Mesothelial cell of epicardium (in vitro differentiated cells): ENCODE data around the gene GPD1L. TPM values are rescaled to one million over a fixed set of nuclear protein-coding genes. Genes with fewer than 3 reads are reported as not detected.
A peak's percentile ranks its signal among the peaks of the same experiment; 100 is the strongest.

Source experiments
- DNase-seq, 2 experiments: peaks; one replicate each; pipeline ENCODE4 v3.0.0; 2021; ENCODE audit warnings: low spot score in 2 of 2; ENCODE audit not compliant: unreplicated experiment in 2 of 2
- H3K27ac Mint-ChIP-seq: 2 replicates; pipeline ENCODE4 v1.8.0; 2021; ENCODE audit warnings: mixed read lengths
- H3K27me3 Mint-ChIP-seq: 2 replicates; pipeline ENCODE4 v1.8.0; 2021; ENCODE audit warnings: low read depth, mixed read lengths
- H3K36me3 Mint-ChIP-seq: 2 replicates; pipeline ENCODE4 v1.8.0; 2021; ENCODE audit warnings: mixed read lengths
- H3K4me1 Mint-ChIP-seq: 2 replicates; pipeline ENCODE4 v1.8.0; 2021; ENCODE audit warnings: mixed read lengths
- H3K4me3 Mint-ChIP-seq: 2 replicates; pipeline ENCODE4 v1.8.0; 2021; ENCODE audit warnings: mild to moderate bottlenecking, moderate library complexity, mixed read lengths
- H3K9me3 Mint-ChIP-seq: 2 replicates; pipeline ENCODE4 v1.8.0; 2021; ENCODE audit warnings: mixed read lengths
- total RNA-seq: library from RNA; stranded (reverse); gene quantifications from 3 replicates; pipeline ENCODE4 v1.2.1, GENCODE V29; 2021
- TF ChIP-seq, protein P1 (sequence below): fragments of 200-600 bp; sonication (generic); IDR thresholded peaks from one replicate; pipeline ENCODE4 v1.5.0; 2021; ENCODE audit warnings: antibody characterized with exemption; ENCODE audit not compliant: unreplicated experiment

The GPD1L gene
- total RNA-seq, 1 donor from 2014 or later = 8.5 TPM

DNA sequence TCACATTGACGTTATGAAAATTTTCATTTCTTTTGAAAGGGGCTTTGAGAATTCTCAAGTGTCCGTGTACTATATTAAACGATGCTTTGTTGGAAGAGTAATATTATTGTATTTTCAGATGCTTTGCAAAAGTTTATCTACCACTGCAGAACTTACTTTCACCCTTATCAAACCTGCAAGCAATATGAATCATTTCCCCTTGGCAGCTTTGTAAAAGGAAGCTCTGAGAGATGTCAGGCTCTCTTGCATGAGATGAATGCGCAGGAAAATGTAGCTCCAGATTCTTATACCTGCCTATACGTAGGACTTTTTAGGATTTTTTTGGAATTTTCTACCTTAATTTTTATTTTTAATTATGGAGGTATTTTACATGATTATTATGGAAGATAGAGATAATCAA, 34.5 kb downstream of the GPD1L start:
- Mint-ChIP-seq H3K27me3 (no peaks in the 10 kb centered on the region), H3K4me3 (no peak overlapping the region), H3K27ac (no peak overlapping the region), H3K9me3 (no peaks in the 10 kb centered on the region), H3K36me3 (no peaks in the 10 kb centered on the region), H3K4me1 (peaks cover 28% of the 10 kb centered on the region)
- no peak for DNase-seq
- TF ChIP-seq, protein P1, sequence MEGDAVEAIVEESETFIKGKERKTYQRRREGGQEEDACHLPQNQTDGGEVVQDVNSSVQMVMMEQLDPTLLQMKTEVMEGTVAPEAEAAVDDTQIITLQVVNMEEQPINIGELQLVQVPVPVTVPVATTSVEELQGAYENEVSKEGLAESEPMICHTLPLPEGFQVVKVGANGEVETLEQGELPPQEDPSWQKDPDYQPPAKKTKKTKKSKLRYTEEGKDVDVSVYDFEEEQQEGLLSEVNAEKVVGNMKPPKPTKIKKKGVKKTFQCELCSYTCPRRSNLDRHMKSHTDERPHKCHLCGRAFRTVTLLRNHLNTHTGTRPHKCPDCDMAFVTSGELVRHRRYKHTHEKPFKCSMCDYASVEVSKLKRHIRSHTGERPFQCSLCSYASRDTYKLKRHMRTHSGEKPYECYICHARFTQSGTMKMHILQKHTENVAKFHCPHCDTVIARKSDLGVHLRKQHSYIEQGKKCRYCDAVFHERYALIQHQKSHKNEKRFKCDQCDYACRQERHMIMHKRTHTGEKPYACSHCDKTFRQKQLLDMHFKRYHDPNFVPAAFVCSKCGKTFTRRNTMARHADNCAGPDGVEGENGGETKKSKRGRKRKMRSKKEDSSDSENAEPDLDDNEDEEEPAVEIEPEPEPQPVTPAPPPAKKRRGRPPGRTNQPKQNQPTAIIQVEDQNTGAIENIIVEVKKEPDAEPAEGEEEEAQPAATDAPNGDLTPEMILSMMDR = no peak

DNA sequence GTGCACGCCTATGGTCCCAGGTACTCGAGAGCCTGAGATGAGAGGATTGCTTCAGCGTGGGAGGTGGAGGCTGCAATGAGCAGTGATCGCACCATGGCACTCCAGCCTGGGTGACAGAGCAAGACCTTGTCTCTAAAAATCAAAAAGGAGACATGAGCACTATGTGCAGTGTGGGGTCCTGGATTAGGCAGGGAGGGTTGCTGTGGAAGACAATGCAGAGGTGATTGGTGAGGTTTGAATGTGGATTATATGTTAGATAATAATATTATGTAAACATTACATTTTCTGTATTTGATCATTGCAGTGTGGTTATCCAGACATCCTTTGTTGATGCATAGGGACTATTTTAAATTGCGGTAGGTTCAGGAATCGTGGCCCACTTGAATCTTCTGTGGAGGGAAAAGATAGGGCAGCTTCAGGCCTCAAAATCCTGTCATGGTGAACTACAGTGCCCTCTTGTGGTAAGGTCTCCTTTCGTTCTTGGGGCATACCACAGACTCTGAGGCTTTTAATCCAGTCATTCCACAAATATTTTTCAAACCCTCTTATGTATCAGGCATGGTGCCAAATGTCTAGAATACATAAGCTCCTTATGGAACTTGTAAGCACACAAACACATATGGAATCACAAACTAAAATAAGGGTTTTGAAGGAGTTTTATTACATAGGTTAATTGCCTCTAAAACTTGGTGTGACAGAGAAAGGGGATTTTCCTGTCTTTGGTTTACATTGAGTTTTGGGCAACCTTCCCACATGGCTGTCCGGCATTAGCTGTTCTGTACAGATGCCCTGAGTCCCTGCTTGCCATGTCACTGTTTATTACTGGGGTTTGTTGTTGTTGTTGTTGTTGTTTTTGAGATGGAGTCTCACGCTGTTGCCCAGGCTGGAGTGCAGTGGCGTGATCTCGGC, 37.7 kb downstream of the GPD1L start:
- Mint-ChIP-seq H3K4me1 (peaks cover 36% of the 10 kb centered on the region), H3K36me3 (no peaks in the 10 kb centered on the region)

GRCh38 chr3:32146746-32147211, 40.4 kb downstream of the GPD1L start:
- H3K27me3 Mint-ChIP-seq = no peaks in the 10 kb centered on the region
- H3K9me3 Mint-ChIP-seq = no peaks in the 10 kb centered on the region
- no peak overlapping the region for H3K4me3 Mint-ChIP-seq
- peak overlapping the region; percentile 87 for H3K27ac Mint-ChIP-seq
- DNase-seq = no peak
- TF ChIP-seq, protein P1 = no peak
- peaks cover 8% of the 10 kb centered on the region for H3K36me3 Mint-ChIP-seq
- peaks cover 33% of the 10 kb centered on the region for H3K4me1 Mint-ChIP-seq

More for the DNA sequence above, 37.7 kb downstream of the GPD1L start:
- TF ChIP-seq, protein P1 = peak; percentile 72
- Mint-ChIP-seq H3K4me3 (no peak overlapping the region), H3K27ac (peak overlapping the region; percentile 66), H3K27me3 (no peaks in the 10 kb centered on the region), H3K9me3 (no peaks in the 10 kb centered on the region)
- DNase-seq = peak; percentile 34 to 44

GRCh38 chr3:32147509-32147908, 41.1 kb downstream of the GPD1L start:
- no peak overlapping the region for H3K4me3 Mint-ChIP-seq
- DNase-seq = no peak
- peaks cover 8% of the 10 kb centered on the region for H3K36me3 Mint-ChIP-seq
- no peaks in the 10 kb centered on the region for H3K9me3 Mint-ChIP-seq
- TF ChIP-seq, protein P1 = no peak
- H3K4me1 Mint-ChIP-seq = peaks cover 33% of the 10 kb centered on the region
- H3K27ac Mint-ChIP-seq = peak overlapping the region; percentile 87
- no peaks in the 10 kb centered on the region for H3K27me3 Mint-ChIP-seq

- H3K27ac Mint-ChIP-seq = no peak overlapping the region
- H3K27me3 Mint-ChIP-seq = no peaks in the 10 kb centered on the region
- TF ChIP-seq, protein P1 = peak; percentile 15
- H3K4me1 Mint-ChIP-seq = peaks cover 33% of the 10 kb centered on the region
- no peak overlapping the region for H3K4me3 Mint-ChIP-seq
- no peaks in the 10 kb centered on the region for H3K9me3 Mint-ChIP-seq
- DNase-seq = no peak
- peaks cover 8% of the 10 kb centered on the region for H3K36me3 Mint-ChIP-seq
These were observed 41.5 kb downstream of the GPD1L start for GRCh38 chr3:32147933-32148332.
